HG02610 (cell line): ENCODE measurements around the gene SLC22A23.

Experiments
- ATAC-seq: cut with Tn5 transposase; IDR thresholded peaks from one replicate; pipeline ENCODE4 v1.9.1; 2021; ENCODE audit warnings: mild to moderate bottlenecking, moderate library complexity; ENCODE audit not compliant: unreplicated experiment

Gene SLC22A23

DNA sequence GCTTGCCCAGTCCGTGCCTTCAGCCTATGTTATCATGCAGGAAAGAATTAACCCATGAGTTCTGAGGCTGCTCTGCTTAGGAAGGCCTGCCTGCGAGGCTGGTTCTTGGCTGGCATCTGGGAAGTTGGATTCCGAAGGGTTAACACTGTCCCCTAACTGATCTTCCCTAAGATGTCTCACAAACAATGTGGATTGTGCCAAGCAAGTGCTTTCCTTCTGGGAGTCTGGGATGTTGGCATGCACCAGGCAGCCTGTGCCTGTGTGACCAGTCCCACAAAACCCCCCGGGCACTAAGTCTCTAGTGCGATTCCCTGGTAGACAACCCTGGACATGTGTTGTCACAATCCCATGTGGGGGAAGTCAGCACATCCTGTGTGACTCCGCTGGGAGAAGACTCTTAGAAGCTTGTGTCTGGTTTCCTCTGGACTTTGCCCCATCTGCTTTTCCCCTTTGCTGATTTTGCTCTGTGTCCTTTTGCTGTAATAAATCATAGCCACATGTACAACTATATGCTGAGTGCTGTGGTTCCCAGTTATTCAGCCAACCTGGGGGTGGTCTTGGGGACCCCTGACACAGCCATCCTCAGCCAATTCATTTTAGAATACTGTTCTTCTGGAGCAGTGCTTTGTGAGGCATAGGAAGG lies 83.8 kb downstream of the SLC22A23 start:
- no peak for ATAC-seq

DNA sequence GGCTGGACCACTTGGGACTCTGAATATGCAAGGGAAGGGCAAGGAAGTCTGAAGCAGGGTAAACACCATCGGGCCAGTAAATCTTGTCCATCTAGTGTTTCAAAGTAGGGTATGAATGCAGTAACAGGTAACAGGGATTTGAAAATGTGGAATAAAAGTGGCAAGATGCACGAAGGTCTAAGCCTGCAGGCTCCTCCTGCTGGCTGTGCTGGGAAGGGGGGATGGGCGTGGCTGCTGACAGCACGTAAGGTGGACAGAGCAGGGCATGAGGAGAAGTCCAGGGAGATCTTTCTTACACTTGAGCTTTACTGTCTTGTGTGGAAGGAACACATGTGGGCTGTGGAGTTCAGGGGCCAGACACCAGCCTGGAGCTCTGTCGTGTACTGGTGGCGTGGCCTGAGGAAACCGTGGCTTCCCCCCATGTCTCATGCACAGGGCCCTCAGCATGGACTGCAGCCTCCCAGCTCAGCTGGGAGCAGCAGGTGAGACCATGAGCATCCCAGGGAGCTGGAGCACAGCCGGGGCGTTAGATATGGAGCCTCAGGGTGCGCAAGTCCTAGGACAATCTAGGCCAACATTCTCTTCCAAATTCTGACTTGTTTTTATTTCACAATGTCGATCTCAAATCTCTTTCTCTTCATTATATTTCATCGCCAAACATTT lies 84.5 kb downstream of the SLC22A23 start:
- ATAC-seq: no peak

DNA sequence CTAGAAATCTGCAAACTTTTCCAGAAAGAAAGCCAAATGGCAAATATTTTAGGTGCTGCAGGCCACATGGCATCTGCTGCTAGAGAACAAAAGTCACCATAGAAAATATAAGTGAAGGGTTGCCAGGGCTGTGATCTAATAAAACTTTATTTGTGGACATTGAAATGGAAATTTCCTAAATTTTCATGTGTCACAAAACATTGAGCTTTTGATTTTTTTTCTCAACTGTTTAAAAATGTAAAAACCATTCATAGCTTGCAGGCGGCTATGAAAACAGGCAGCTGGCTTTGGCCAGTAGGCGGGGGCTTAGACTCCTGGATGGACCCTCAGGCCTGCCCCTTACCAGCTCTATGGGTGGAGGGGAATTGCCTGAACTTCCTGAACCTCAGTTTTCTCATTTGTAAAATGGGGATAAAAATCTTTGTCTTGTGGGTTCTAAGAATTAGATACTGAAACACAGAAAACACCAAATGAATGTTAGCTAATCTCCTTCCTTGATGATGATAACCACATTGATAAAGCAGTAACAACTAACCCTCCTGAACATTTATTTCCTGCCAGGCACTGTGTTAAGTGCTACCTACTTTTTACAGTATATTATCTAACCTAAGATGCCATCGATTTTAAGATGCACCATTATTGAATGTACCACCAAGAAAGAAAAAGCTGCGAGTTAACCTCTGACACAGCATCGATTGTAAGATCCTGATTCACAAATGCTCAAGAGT lies 85.5 kb downstream of the SLC22A23 start:
- ATAC-seq: no peak

- no peak for ATAC-seq
Observed at GRCh38 chr6:3370361-3371221, 86.3 kb downstream of the SLC22A23 start.

GRCh38 chr6:3369985-3370360 lies 86.9 kb downstream of the SLC22A23 start:
- no peak for ATAC-seq

DNA sequence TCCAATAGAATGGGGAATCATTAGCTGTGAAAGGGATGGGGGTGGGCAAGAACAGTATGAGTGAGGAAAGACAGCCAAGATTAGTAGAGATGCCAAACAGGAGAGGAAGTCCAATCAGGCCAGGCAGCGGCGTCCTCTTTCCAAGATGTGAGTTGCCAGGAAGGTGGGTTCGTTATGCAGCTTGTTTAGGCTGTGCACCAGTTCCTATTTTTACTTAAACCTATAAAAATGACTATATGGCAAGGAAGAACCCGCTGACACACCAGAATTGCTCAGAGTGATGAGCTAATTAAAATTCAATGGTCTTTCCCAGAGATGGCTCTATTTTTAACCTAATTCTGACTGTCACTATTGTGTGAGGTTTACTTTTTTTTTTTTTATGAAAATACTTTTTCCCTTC lies 88.2 kb downstream of the SLC22A23 start:
- ATAC-seq: no peak

GRCh38 chr6:3367630-3368029 lies 89.2 kb downstream of the SLC22A23 start:
- no peak for ATAC-seq

GRCh38 chr6:3366596-3367413 lies 90.0 kb downstream of the SLC22A23 start:
- no peak for ATAC-seq

DNA sequence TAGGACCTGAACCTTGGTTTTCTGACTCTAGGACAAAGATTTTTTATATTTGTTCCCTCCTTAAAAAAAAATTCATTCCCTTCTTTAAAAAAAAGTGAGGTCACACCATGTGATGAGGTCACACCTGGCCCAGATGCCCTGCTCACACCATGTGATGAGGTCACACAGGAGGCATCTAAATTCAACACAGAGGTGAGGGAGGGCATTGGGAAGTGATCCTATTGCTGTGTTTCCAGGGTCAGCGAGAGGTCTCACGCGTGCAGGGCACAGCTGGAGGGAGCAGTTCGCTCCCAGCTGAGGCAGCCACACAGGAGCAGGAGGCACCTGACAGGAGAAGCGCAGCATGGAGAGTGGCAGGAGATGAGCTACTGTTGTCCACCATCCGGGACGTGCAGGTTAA lies 92.5 kb downstream of the SLC22A23 start:
- ATAC-seq: no peak

GRCh38 chr6:3363296-3364025 lies 93.4 kb downstream of the SLC22A23 start:
- ATAC-seq: no peak

DNA sequence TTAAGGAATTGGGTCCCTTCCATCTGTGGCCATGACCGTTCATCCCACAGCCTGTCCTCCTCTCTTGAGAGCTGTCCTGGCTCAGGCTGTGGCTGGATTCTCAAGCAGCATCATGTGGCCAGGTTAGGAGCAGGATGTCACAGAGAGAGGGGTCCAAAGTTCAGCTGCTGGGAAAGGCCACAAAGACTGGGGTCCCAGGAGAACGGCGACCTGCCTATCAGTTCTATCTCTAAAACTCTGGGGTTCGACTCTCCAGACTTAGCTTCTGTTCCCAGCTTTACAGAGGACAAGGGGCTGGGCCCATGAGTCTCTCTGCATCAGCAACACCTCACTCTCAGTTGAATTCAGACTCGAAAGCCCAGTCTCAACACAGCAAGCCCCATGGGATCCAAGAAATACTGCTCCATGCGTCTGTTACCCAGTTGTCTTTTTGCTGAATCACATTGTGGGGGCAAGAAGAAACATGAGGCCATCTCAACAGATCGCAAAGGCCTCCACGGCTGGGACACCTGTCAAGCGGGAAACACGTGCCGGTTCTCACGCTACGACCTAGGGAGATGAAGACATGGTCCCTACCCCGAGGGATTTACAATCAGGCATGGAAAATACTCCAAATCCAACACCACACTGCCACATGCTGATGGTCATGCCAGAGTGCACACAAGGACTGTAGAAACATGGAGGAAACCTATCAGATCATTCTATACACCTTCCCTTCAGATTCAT lies 95.4 kb downstream of the SLC22A23 start:
- ATAC-seq: no peak

DNA sequence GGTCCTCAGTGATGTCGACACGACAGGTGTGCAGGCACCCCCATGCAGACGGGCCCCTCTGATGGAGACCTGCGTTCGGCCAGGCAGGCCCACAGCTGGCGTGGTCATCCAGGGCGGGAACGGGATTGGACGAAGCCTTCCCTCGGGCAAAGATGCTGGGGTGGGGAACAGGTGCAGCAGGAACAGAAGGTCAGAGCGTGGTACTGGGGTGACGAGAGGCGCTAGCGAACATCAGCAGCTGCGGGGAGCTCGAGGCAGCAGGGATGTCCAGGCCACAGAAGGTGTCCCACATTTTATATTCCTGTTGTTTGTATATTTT lies 96.2 kb downstream of the SLC22A23 start:
- no peak for ATAC-seq

GRCh38 chr6:3359973-3360726 lies 96.7 kb downstream of the SLC22A23 start:
- ATAC-seq: no peak

DNA sequence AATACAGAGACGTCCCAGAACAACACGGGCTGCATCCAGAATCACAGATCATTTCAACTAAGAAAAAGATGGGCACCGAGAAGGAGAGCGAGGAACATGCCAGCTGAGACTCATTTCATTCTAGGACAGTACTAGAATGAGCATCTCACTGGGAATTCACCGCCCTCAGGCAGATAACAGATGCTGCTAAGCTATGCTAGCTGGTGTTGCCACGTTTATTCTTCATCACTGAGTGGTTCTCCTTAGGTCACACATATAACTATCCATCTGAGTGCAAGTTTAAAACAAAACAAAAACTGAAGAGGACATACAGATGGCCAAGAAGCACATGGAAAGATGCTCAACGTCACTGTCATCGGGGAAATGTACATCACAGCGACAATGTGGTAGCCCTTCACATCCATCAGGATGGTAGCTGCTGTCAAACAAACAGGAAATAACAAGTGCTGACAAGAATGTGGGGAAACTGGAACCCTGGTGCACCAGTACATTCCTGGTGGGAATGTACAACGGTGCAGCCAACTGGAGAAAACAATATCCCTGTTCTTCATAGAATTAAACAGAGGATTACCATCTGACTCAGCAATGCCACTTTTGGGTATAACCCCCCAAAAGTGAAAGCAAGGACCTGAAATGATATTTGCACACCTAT lies 97.6 kb downstream of the SLC22A23 start:
- no peak for ATAC-seq

GRCh38 chr6:3358413-3359100 lies 98.3 kb downstream of the SLC22A23 start:
- ATAC-seq: no peak

- no peak for ATAC-seq
Observed at GRCh38 chr6:3357678-3358077, 99.2 kb downstream of the SLC22A23 start.

DNA sequence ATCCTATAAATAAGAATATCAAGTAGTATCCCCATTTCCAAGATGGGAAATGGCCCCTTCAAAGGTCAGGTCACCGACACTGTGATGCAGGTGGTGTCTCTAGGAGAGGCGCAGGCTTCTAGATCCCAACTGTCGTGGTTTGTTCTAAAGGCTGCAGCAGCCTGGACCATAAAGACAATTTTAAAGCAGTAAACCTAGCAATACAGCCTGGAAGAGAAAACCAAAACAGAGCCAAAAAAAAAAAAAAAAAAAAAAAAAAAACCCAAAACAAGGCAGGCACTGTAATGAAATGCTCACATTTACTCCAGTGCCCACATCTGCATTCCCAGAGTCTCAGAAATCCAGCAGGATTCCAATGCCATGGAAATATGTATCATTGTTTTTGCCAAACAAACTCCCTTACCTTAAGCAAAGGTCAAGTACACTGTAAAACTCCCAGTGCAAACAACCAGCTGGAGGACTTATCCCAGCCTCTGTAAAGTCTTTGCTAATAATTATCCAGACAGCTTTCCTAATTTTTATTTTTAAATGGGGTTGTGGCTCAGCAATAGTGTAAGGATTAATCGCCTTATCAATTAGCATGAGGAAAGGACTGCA lies 99.9 kb downstream of the SLC22A23 start:
- no peak for ATAC-seq
